ENCODE measurements around the gene PHPT1.

DNA sequence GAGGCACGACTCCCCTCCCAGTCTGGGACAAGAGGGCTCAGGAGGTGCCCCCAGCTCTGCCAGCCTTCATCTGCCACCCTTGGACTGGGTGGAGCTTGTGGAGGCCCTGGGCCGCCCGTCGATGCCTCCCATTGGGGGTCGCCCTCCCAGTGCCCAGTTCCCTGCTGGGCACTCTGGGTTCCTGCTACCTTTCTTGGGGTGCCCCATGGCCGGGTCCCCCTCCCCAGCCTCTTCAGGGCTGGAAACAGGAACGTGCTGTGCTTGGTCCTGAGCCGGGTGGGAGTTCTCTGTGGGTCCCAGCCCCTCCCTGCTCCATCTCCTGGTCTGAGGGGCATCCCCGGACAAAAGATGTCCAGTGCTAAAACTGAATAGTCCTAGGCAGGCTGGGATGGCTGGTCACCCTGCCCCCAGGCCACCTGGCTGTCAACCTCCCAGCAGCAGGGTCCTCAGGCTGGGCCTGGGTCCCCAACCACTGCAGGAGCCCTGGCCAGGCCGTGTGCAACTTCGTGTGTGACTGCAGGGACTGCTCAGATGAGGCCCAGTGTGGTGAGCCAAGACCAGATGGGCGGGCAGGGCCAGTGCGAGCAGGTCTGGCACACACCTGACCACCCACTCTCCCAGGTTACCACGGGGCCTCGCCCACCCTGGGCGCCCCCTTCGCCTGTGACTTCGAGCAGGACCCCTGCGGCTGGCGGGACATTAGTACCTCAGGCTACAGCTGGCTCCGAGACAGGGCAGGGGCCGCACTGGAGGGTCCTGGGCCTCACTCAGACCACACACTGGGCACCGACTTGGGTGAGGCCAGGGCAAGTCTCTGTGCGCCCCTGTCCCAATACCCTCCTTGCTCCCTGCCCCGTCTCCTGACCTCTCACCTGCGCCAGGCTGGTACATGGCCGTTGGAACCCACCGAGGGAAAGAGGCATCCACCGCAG, 3.7 kb downstream of the PHPT1 start:
- TF ChIP-seq EP300 (IDR thresholded peaks at IDR 0.05; ENCODE audit: borderline replicate concordance): no peak
- no peak for TF ChIP-seq CEBPB (IDR thresholded peaks at IDR 0.05)
- TF ChIP-seq, protein P1, sequence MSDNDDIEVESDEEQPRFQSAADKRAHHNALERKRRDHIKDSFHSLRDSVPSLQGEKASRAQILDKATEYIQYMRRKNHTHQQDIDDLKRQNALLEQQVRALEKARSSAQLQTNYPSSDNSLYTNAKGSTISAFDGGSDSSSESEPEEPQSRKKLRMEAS (IDR thresholded peaks at IDR 0.05): no peak
- TF ChIP-seq, protein P2, sequence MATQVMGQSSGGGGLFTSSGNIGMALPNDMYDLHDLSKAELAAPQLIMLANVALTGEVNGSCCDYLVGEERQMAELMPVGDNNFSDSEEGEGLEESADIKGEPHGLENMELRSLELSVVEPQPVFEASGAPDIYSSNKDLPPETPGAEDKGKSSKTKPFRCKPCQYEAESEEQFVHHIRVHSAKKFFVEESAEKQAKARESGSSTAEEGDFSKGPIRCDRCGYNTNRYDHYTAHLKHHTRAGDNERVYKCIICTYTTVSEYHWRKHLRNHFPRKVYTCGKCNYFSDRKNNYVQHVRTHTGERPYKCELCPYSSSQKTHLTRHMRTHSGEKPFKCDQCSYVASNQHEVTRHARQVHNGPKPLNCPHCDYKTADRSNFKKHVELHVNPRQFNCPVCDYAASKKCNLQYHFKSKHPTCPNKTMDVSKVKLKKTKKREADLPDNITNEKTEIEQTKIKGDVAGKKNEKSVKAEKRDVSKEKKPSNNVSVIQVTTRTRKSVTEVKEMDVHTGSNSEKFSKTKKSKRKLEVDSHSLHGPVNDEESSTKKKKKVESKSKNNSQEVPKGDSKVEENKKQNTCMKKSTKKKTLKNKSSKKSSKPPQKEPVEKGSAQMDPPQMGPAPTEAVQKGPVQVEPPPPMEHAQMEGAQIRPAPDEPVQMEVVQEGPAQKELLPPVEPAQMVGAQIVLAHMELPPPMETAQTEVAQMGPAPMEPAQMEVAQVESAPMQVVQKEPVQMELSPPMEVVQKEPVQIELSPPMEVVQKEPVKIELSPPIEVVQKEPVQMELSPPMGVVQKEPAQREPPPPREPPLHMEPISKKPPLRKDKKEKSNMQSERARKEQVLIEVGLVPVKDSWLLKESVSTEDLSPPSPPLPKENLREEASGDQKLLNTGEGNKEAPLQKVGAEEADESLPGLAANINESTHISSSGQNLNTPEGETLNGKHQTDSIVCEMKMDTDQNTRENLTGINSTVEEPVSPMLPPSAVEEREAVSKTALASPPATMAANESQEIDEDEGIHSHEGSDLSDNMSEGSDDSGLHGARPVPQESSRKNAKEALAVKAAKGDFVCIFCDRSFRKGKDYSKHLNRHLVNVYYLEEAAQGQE (IDR thresholded peaks at IDR 0.05; ENCODE audit: low read depth): no peak
- TF ChIP-seq TAF1 (IDR thresholded peaks at IDR 0.05; ENCODE audit: low read depth): no peak
- TF ChIP-seq RAD21 (IDR thresholded peaks at IDR 0.05; ENCODE audit: low read depth): no peak
- no peak for TF ChIP-seq ZBTB7A (IDR thresholded peaks at IDR 0.05; ENCODE audit: low read depth)
- no peak for TF ChIP-seq YY1 (IDR thresholded peaks at IDR 0.05; ENCODE audit: low read depth)
- TF ChIP-seq, protein P3, sequence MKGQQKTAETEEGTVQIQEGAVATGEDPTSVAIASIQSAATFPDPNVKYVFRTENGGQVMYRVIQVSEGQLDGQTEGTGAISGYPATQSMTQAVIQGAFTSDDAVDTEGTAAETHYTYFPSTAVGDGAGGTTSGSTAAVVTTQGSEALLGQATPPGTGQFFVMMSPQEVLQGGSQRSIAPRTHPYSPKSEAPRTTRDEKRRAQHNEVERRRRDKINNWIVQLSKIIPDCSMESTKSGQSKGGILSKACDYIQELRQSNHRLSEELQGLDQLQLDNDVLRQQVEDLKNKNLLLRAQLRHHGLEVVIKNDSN (IDR thresholded peaks at IDR 0.05): no peak
- TF ChIP-seq CREB1 (IDR thresholded peaks at IDR 0.05; ENCODE audit: low read depth): no peak
- TF ChIP-seq EGR1 (IDR thresholded peaks at IDR 0.05): no peak
- TF ChIP-seq NFIC (IDR thresholded peaks at IDR 0.05): no peak
- TF ChIP-seq TCF12 (IDR thresholded peaks at IDR 0.05; ENCODE audit: low read depth): no peak

Measured in Ishikawa (cell line).